Adipocyte (in vitro differentiated cells): ENCODE data around the gene TMC6.
A peak's percentile ranks its signal among the peaks of the same experiment; 100 is the strongest.
"Not testable (repeated sequence)": the region's sequence is repeated elsewhere in the genome, so short reads cannot be mapped to it uniquely, and the experiment has no call there.

ENCODE experiments used
- DNase-seq: peaks from one replicate; pipeline ENCODE4 v3.0.0-alpha.2; 2015; ENCODE audit warnings: low read depth
- H3K27me3 ChIP-seq: replicated peaks from 2 replicates; pipeline ENCODE4 v1.7.0; 2013; ENCODE audit warnings: mild to moderate bottlenecking, low read length, moderate library complexity; ENCODE audit not compliant: control insufficient read depth, insufficient read depth
- H3K36me3 ChIP-seq: 2 replicates; pipeline ENCODE4 v1.7.0; 2013; ENCODE audit warnings: low read length, mild to moderate bottlenecking, moderate library complexity; ENCODE audit not compliant: control insufficient read depth, insufficient read depth, severe bottlenecking
- H3K4me1 ChIP-seq: 2 replicates; pipeline ENCODE4 v1.7.0; 2013; ENCODE audit warnings: mild to moderate bottlenecking, low read length, moderate library complexity; ENCODE audit not compliant: control insufficient read depth, insufficient read depth
- H3K4me3 ChIP-seq: 2 replicates; pipeline ENCODE4 v1.7.0; 2013; ENCODE audit warnings: mild to moderate bottlenecking, low read length, moderate library complexity
- H3K9ac ChIP-seq: 2 replicates; pipeline ENCODE4 v1.7.0; 2013; ENCODE audit warnings: mild to moderate bottlenecking, low read length, moderate library complexity
- H3K9me3 ChIP-seq: 2 replicates; pipeline ENCODE4 v1.7.0; 2013; ENCODE audit warnings: mild to moderate bottlenecking, low read length, moderate library complexity; ENCODE audit not compliant: control insufficient read depth

The TMC6 gene

DNA sequence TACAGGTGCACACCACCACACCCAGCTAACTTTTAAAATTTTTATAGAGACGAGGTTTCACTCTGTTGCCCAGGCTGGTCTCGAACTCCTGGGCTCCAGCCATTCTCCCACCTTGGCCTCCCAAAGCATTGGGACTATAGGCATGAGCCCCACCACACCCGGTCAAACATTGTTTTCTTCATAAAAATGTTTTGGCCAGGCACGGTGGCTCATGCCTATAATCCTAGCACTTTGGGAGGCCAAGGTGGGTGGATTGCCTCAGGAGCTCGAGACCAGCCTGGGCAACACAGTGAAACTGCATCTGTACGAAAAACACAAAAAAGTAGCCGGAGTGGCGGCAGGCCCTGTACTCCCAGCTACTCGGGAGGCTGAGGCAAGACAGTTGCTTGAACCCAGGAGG lies 12.1 kb downstream of the TMC6 start:
- Histone ChIP-seq H3K27me3 (peaks cover 26% of the 10 kb centered on the region), H3K9ac (no peak overlapping the region), H3K4me3 (no peak overlapping the region), H3K9me3 (no peaks in the 10 kb centered on the region), H3K4me1 (peaks cover 6% of the 10 kb centered on the region), H3K36me3 (no peaks in the 10 kb centered on the region)
- DNase-seq = no peak

DNA sequence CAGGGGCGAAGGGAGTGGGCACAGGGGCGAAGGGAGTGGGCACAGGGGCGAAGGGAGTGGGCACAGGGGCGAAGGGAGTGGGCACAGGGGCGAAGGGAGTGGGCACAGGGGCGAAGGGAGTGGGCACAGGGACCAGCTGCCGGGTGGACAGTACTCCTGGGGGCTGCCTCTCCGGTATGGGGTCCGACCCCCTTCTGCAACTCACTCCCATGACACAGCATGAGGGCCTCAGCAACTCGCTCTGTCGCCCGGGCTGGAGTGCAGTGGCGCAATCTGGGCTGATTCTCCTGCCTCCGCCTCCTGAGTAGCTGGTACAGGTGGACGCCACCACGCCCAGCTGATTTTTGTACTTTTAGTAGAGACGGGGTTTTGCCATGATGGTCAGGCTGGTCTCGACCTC lies 12.8 kb downstream of the TMC6 start:
- not testable (repeated sequence) for H3K9ac ChIP-seq, H3K9me3 ChIP-seq, H3K4me3 ChIP-seq, H3K36me3 ChIP-seq, H3K4me1 ChIP-seq, DNase-seq
- peaks cover 29% of the 10 kb centered on the region for H3K27me3 ChIP-seq

DNA sequence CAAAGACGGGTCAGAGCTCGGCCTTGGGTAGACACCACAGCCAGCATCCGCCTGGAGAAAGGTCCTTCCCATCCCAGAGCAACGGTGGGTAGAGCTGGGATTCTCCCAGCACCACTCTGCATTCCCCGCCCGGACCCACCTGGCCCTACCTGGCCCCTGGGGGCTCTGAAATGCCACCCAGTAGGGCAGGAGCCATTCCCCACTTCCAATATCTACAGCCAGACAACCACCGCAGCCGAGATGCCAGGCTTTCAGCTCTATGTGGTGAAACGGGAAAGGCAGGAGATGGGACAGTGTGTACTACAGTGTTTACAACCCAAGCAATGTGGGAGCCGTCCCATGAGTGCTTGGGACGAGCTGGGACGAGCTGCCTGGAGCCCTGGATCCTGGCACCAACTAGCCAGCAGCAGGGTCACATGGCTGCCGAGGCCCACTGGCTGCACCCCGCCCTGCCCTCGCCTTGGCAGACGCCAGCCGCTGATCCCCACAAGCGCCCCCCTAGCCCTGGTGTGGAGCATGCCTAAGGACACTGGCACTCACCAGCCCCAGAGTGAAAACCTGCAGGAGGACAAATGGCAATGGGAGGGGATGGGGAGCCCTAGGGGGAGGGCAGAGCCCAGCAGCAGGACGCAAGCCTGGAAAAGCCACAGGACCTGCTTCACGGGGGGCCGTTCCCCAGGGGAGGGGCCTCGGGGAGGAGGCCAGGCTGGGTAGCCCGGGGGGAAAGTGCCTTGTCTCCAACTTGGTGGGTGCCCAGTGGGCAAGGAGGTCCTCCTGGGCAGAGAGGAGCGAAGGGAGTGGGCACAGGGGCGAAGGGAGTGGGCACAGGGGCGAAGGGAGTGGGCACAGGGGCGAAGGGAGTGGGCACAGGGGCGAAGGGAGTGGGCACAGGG lies 13.5 kb downstream of the TMC6 start:
- no peak for DNase-seq
- peaks cover 6% of the 10 kb centered on the region for H3K4me1 ChIP-seq
- no peak overlapping the region for H3K4me3 ChIP-seq
- no peaks in the 10 kb centered on the region for H3K9me3 ChIP-seq
- no peak overlapping the region for H3K9ac ChIP-seq
- no peaks in the 10 kb centered on the region for H3K36me3 ChIP-seq
- peaks cover 29% of the 10 kb centered on the region for H3K27me3 ChIP-seq

DNA sequence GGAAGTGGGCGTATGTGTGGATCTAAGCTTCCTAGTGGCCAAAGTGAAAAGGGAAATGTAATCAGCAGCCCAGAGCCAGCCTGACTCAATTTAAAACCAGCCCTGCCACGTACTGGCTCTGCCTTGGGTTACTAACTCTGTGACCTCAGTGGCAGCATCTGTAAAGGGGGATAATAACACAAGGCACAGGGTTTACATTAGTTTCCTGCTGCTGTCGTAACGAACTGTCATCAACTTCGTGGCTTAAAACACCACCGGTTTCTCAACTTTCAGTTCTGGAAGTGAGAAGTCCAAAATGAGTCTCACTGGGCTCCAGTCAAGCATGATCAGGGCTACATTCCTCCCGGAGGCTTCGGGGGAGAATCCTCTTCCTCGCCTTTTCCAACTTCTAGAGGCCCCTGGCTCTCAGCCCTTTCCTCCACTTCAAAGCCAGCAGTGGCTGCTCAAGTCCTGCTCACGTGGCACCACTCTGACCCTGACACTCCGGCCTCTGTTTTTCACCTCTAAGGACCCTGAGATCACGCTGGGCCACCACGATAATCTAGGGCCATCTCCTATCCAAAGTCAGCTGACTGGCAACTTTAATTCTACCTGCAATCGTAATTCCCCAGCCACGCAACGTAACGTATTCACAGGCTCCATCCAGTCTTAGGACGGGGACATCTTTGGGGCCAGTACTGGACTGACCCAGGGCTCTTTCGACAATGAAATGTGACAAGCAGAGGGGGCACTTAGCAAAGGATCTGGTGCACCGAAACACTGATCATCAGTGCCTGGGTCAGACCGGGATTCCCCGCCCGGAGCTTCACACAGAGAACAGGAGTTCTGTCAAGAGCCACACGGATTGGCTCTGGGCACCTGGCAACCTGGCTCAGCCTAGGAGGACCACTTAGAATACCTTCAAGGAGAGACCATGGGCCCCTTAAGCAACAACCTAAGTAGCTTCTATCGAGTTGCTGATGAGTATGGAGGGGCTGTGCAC lies 14.5 kb downstream of the TMC6 start:
- no peak for DNase-seq
- Histone ChIP-seq H3K4me1 (peaks cover 6% of the 10 kb centered on the region), H3K36me3 (no peaks in the 10 kb centered on the region), H3K9ac (no peak overlapping the region), H3K4me3 (no peak overlapping the region), H3K27me3 (peaks cover 29% of the 10 kb centered on the region), H3K9me3 (no peaks in the 10 kb centered on the region)

DNA sequence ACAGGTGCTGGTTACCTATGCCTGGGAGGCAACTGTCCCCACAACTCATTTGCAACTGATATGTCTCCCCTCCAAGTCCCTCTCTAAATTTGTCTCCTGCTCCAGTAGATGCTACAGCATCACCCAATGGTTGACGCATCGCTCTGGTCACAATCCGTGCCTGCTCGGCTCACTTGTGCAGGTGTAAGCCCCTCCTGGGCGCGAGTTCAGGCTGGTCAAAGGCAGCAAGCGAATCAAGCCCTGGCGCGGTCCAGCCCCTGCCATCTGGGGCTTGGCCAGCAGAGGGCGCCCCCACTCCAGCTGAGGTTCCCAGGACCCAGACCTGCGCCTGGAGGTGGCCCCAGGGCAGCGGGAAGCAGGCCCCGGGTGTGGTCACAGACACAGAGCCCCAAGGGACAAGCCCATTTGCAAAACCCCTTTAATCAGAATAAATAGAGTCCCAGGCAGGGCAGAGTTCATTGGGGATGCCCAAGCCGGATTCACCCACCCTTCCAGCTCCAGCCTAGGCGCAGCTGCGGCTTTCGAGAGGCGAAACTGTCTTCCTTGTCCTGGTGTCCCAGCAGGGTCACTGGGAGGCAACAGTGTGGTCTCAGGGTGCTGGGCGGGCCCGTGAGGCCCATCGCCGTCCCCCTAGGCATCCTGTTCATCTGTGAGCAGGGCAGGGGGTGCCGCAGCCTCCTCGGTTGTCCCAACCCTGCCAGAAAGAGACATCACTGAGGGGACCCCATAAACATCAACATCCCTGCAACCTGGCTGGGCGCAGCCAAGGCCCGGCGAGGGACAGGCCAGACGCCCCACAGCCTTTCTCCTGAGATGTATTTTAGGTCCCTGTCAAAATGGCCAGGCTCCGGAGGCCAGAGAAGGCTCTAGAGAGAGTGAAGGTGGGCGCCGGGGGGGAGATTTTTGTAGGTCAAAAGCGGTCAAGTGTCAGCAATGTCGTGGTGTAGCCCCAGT lies 15.8 kb downstream of the TMC6 start:
- H3K9me3 ChIP-seq = no peaks in the 10 kb centered on the region
- peak; percentile 67 for DNase-seq
- peaks cover 6% of the 10 kb centered on the region for H3K4me1 ChIP-seq
- H3K36me3 ChIP-seq = no peaks in the 10 kb centered on the region
- H3K9ac ChIP-seq = no peak overlapping the region
- H3K27me3 ChIP-seq = peaks cover 29% of the 10 kb centered on the region
- H3K4me3 ChIP-seq = no peak overlapping the region

DNA sequence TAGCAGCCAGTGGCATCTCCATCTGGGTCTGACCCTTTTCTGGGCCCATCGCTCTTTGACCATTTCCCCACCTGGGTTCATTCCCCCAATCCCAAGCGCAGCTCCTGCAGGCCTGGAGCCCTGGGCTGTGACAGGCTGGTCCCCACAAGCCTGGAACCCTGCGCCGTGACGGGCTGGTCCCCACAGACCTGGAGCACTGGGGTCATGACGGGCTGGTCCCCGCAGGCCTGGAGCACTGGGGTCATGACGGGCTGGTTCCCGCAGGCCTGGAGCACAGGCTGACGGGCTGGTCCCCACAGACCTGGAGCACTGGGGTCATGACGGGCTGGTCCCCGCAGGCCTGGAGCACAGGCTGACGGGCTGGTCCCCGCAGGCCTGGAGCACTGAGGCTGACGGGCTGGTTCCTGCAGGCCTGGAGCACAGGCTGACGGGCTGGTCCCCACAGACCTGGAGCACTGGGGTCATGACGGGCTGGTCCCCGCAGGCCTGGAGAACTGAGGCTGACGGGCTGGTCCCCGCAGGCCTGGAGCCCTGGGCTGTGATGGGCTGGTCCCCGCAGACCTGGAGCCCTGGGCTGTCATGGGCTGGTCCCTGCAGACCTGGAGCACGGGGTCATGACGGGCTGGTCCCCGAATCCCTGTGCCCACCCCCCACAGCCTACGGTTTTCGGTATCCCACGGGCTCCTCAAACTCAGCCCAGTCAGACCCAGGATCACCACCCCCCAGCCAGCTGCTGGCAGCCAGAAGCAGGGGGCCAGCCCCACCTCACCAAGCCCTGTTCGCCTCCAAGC lies 16.6 kb downstream of the TMC6 start:
- peaks cover 27% of the 10 kb centered on the region for H3K27me3 ChIP-seq
- no peaks in the 10 kb centered on the region for H3K9me3 ChIP-seq
- peaks cover 14% of the 10 kb centered on the region for H3K4me1 ChIP-seq
- H3K36me3 ChIP-seq = no peaks in the 10 kb centered on the region
- no peak overlapping the region for H3K9ac ChIP-seq
- DNase-seq = no peak
- H3K4me3 ChIP-seq = no peak overlapping the region

DNA sequence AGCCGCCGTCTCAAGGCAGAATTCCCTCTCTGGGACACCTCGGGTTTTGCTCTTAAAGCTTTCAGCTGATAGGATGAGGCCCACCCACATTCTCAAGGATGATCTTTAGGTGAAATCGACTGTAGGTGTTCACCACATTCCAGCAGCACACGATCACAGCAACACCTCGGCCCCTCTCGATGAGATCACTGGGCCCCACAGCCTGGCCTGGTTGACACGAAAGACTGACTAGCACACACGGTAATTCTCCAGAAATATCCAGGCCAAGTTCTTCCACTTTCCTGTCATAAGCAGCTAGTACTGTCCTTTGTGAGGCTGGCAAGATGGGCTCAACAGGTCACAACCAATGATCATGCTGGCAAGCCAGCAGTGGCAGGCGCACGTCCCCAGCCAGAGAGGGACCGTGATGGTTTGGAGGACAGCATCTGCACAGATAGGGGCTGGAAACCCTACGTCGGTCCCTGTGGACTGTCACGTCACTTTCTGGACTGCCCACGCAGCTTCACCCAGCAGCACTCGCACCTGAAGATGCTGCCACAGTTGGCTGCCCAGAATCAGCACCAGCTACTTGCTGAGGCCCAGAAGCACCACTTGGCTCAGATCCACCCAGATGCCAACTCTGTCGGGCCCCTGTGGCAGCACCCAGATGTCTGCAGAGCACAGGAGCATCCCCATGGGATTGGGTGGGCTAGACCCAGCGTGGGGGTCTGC lies 17.4 kb downstream of the TMC6 start:
- peaks cover 16% of the 10 kb centered on the region for H3K4me1 ChIP-seq
- H3K9ac ChIP-seq = no peak overlapping the region
- no peaks in the 10 kb centered on the region for H3K36me3 ChIP-seq
- no peaks in the 10 kb centered on the region for H3K9me3 ChIP-seq
- no peak for DNase-seq
- H3K4me3 ChIP-seq = no peak overlapping the region
- peaks cover 23% of the 10 kb centered on the region for H3K27me3 ChIP-seq

DNA sequence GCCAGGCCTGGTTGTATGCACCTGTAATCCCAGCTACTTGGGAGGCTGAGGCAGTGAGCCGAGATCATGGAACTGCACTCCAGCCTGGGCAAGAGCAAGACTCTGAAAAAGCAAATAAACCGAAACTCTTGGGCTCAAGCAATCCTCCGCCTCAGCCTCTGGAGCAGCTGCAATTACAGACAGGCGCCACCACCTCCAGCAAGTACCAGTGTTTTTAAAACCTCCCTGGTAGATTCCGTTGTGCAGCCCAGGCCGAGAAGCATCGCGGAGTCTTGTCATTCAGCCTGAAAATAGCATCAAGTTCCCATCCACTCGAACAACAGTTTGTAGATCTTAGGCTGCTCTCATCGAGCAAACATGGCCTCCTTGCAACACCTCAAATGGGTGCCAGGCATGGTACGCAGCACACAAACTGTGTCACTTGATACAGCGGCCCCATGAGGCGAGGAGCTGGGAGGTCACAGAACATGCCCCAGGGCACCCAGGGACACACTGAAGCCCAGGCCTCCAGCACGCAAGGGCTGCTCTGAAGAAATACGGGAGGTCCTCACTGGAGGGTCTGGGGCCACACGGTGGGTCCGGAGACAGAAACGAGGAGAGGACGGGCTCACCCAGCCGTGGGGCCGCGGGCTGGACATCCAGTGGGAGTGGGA lies 18.1 kb downstream of the TMC6 start:
- H3K9ac ChIP-seq = no peak overlapping the region
- H3K27me3 ChIP-seq = peaks cover 23% of the 10 kb centered on the region
- no peak for DNase-seq
- peaks cover 16% of the 10 kb centered on the region for H3K4me1 ChIP-seq
- no peak overlapping the region for H3K4me3 ChIP-seq
- peaks cover 1% of the 10 kb centered on the region for H3K36me3 ChIP-seq
- no peaks in the 10 kb centered on the region for H3K9me3 ChIP-seq

DNA sequence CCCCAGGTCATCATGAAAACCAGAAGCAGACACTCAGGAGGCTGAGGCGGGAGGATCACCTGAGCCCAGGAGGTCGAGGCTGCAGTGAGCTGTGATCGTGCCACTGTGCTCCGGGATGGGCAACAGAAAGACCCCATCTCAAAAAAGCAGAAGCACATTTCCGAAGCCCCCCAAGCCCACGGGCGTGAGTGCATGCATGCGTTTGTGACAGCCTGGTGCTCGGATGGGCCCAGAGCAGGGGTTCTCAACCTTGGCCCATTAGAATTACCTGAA lies 19.1 kb downstream of the TMC6 start:
- Histone ChIP-seq H3K4me1 (peaks cover 16% of the 10 kb centered on the region), H3K27me3 (peaks cover 17% of the 10 kb centered on the region), H3K9ac (no peak overlapping the region), H3K4me3 (no peak overlapping the region), H3K9me3 (no peaks in the 10 kb centered on the region), H3K36me3 (peaks cover 7% of the 10 kb centered on the region)
- DNase-seq = no peak
